ENCODE measurements around the gene SDHA. TPM values are rescaled to one million over a fixed set of nuclear protein-coding genes. Genes with fewer than 3 reads are reported as not detected.

Gene SDHA
- total RNA-seq, 4 donors from 2014 or later, result 76.5 to 92.8 (median 83.0) TPM

GRCh38 chr5:179401-179800 is 38.7 kb upstream of the SDHA start:
- TF ChIP-seq CTCF (IDR thresholded peaks at IDR 0.05), result no peak

DNA sequence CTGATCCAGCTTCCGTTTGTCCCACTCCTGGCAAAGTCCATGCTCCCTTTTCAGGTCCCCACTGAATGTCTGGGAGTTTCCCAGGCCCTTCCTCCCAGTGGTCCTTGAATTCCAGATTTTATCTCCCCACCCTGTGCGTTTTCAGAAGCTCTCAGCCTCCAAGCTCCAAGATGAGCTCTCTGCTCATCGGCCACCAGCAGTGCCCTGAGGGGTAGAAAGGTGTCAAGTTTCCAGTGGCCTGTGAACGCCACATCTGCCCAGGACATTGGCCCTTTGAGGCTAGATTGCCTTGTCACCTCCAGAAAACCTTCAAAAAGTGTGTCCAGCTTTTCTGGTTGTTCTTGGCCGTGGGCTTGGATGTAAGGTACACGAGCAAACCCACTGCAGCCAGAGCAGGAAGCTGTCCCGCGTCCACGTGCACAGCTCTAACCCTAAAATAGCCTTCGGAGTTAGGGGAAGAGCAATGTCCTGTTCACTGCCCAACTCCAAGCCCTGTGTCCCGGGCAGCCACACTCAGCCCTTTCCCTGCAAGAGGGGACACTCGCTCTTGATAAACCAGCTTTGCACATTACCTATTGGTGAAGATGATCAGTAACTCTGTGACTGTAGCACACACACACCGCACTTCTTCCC is 37.7 kb upstream of the SDHA start:
- ATAC-seq (ENCODE audit: low FRiP score) (no peak), DNase-seq (ENCODE audit: low spot score) (no peak)
- no peak for TF ChIP-seq CTCF (IDR thresholded peaks at IDR 0.05)

More at GRCh38 chr5:179401-179800, 38.7 kb upstream of the SDHA start:
- no peak for DNase-seq (ENCODE audit: low spot score)
- no peak for ATAC-seq (ENCODE audit: low FRiP score)

- DNase-seq (ENCODE audit: low spot score) (no peak), ATAC-seq (ENCODE audit: low FRiP score) (no peak)
- TF ChIP-seq CTCF (IDR thresholded peaks at IDR 0.05), result no peak
Observed at GRCh38 chr5:181160-181559, 37.0 kb upstream of the SDHA start.

- DNase-seq (ENCODE audit: low spot score) (no peak), ATAC-seq (ENCODE audit: low FRiP score) (no peak)
- TF ChIP-seq CTCF (IDR thresholded peaks at IDR 0.05), result no peak
Observed at GRCh38 chr5:181566-181965, 36.6 kb upstream of the SDHA start.

DNA sequence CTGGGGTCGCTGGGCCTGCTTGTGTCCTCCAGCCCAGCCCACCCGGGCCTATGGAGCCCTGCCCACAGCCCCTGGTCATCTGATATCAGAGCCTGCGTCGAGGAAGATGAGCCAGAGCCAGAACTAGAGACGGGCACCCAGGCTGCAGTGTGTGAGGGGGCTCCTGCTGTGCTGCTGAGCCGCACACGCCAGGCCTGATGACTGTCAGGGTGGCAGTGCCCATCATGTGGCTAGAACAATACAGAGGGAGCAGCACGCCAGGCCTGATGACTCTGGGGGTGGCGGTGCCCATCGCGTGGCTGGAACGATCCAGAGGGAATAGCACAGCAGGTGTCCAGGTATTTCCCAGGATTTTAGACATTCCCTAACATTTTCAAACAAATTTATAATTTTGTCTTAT is 36.0 kb upstream of the SDHA start:
- no peak for DNase-seq (ENCODE audit: low spot score)
- ATAC-seq (ENCODE audit: low FRiP score), result no peak
- TF ChIP-seq CTCF (IDR thresholded peaks at IDR 0.05), result no peak

GRCh38 chr5:184471-184870 is 33.6 kb upstream of the SDHA start:
- ATAC-seq (ENCODE audit: low FRiP score), result no peak
- no peak for TF ChIP-seq CTCF (IDR thresholded peaks at IDR 0.05)

More at GRCh38 chr5:184471-184870, 33.6 kb upstream of the SDHA start:
- DNase-seq (ENCODE audit: low spot score), result no peak
